GM10266 (cell line): ENCODE measurements around the gene VPS4A.
"Not testable (repeated sequence)": the region's sequence is repeated elsewhere in the genome, so short reads cannot be mapped to it uniquely, and the experiment has no call there.

Source experiments
- DNase-seq: peaks from one replicate; pipeline ENCODE4 v3.0.0; 2012; ENCODE audit errors: extremely low spot score
- CTCF ChIP-seq: IDR thresholded peaks from 2 replicates; pipeline ENCODE4 v1.5.1; 2012; ENCODE audit warnings: mild to moderate bottlenecking, low read depth; ENCODE audit not compliant: control insufficient read depth, insufficient read depth; ENCODE audit errors: missing control alignments

VPS4A gene

GRCh38 chr16:69293401-69293800 lies 17.7 kb upstream of the VPS4A start:
- no peak for TF ChIP-seq CTCF
- no peak for DNase-seq

DNA sequence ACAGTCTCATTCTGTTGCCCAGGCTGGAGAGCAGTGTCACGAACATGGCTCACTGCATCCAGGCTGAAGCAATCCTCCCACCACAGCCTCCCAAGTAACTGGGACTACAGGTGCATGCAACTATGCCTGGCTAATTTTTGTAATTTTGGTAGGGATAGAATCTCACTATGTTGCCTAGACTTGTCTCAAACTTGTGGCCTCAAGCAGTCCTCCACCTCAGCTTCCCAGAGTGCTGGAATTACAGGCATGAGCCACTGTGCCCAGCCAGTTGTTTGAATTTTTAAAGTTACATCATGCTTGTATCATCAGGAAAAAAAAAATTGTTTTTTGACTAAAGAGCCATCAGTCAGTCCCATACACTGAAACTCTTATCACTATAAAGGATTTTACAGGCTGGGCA lies 17.1 kb upstream of the VPS4A start:
- no peak for DNase-seq
- no peak for TF ChIP-seq CTCF

GRCh38 chr16:69296771-69297170 lies 14.4 kb upstream of the VPS4A start:
- DNase-seq: not testable (repeated sequence)

DNA sequence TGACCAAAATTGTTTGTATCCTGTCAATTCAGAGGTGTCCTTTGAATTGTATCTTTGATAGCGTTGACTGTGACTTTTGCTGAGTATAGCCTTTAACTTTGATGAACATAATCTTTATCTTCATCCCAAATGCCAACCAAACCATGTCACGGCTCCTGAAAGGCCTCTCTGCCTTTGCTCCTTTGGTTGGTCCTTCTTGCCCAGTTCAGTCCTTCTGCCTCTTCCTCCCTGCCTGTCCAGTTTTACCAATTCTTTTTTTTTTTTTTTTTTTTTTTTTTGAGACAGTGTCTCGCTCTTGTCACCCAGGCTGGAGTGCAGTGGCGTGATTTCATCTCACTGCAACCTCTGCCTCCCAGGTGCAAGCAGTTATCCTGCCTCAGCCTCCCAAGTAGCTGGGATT lies 12.9 kb upstream of the VPS4A start:
- no peak for TF ChIP-seq CTCF
- DNase-seq: no peak

GRCh38 chr16:69301187-69301586 lies 10.0 kb upstream of the VPS4A start:
- TF ChIP-seq CTCF: no peak
- no peak for DNase-seq

DNA sequence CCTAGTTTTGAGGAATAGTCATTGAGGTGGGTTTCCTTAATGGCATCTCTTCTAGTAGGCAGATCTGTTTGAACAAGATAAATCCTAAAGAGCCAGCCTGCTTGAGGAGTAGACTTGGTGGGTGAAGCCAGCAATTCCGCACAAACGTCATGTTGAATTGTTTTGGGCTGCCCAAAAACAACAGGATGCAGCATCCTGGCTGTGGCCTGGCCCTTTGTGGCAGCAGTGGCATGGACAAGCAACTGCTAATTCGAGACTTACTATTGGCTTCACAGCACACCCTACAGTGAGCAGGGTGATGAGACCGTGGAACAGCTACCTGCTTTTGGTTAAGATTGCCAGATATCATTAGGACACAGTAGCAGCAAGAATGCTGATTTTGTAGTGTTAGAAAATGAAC lies 9.3 kb upstream of the VPS4A start:
- no peak for DNase-seq
- no peak for TF ChIP-seq CTCF

DNA sequence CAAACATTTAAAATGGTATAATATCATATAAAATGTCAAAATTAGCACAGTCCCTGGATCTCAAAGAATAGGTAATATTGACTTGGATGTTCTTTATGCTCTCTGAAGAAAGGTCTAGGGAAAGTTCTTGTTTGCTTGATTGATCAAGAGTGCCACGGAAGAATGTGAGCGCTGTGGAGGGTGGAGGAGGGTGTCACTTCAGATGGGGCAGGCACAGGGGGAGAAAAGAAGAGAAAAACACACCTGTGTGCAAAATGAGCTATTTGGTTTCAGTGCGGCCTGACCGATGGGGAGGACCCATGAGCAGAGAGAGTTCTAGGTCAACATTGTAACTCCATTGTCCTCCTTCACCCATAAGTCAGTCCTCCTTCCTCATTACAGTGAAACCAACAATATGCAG lies 8.8 kb upstream of the VPS4A start:
- no peak for TF ChIP-seq CTCF
- no peak for DNase-seq

DNA sequence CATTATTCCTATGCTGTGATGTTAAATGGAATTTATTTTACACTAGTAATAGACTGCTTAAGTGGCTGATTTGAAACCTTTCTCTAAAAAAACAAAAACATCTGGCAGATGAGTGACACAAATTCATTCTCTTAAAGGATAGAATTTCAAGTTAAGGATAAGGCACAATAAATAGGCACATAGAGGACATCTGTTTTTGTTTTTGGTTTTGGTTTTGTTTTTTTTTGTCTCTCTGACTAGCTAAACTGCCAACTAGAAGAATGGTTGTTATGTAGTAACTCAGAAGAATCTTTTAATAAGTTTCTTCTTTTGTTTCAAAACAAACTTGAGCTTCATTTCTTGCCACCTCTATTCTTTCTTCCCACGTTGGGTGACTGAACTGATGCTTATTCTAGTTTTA lies 5.1 kb upstream of the VPS4A start:
- TF ChIP-seq CTCF: no peak
- no peak for DNase-seq
